Measurements from ENCODE around the gene SLC1A7.

The SLC1A7 gene

GRCh38 chr1:53133261-53134041 lies 9.0 kb downstream of the SLC1A7 start:
- DNase-seq, result no peak

- DNase-seq, result no peak
Observed at GRCh38 chr1:53132176-53132575, 10.3 kb downstream of the SLC1A7 start.

- no peak for DNase-seq
Observed at GRCh38 chr1:53131590-53131938, 10.9 kb downstream of the SLC1A7 start.

- no peak for DNase-seq
Observed at GRCh38 chr1:53130878-53131589, 11.4 kb downstream of the SLC1A7 start.

DNA sequence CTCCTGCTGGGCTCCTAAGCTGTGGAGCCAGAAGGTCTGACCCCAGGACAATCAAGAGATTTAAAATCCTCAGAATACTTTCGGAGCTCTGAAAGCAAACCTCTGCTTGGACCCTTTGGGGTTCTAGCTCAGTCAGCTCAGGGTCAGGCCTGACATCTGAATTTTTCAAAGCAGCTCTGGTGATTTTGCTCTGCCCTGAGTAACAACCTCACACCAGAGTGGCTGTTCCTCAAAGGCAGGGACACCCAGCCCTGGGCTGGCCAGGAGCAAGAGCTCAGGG lies 11.9 kb downstream of the SLC1A7 start:
- no peak for DNase-seq

- no peak for DNase-seq
Observed at GRCh38 chr1:53129891-53130597, 12.4 kb downstream of the SLC1A7 start.

GRCh38 chr1:53128401-53128800 lies 14.0 kb downstream of the SLC1A7 start:
- DNase-seq, result no peak

- no peak for DNase-seq
Observed at GRCh38 chr1:53127546-53127945, 14.9 kb downstream of the SLC1A7 start.

DNA sequence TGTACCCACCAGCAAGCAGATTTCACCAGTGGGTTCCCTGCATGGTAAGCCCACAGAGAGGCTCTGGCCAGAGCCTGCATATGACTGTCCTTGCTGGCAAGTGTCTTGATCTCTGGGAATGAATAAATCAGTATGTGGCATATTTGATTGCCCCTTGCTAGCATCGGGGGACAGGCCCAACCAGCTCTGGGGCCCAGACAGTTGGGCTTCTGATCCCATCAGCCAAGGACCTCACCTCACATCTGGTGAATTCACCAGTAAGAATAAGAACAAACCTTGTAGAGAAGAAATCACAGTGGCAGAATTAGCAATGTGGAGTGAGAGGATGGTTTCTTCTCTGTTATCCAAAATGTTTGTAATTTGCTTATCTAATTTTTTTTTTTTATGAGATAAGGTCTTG lies 15.9 kb downstream of the SLC1A7 start:
- DNase-seq, result no peak

GRCh38 chr1:53125623-53126360 lies 16.6 kb downstream of the SLC1A7 start:
- DNase-seq, result no peak

- DNase-seq, result no peak
Observed at GRCh38 chr1:53125122-53125521, 17.3 kb downstream of the SLC1A7 start.

- no peak for DNase-seq
Observed at GRCh38 chr1:53123453-53124140, 18.8 kb downstream of the SLC1A7 start.

- no peak for DNase-seq
Observed at GRCh38 chr1:53122961-53123413, 19.5 kb downstream of the SLC1A7 start.

- DNase-seq, result no peak
Observed at GRCh38 chr1:53122201-53122885, 20.1 kb downstream of the SLC1A7 start.

DNA sequence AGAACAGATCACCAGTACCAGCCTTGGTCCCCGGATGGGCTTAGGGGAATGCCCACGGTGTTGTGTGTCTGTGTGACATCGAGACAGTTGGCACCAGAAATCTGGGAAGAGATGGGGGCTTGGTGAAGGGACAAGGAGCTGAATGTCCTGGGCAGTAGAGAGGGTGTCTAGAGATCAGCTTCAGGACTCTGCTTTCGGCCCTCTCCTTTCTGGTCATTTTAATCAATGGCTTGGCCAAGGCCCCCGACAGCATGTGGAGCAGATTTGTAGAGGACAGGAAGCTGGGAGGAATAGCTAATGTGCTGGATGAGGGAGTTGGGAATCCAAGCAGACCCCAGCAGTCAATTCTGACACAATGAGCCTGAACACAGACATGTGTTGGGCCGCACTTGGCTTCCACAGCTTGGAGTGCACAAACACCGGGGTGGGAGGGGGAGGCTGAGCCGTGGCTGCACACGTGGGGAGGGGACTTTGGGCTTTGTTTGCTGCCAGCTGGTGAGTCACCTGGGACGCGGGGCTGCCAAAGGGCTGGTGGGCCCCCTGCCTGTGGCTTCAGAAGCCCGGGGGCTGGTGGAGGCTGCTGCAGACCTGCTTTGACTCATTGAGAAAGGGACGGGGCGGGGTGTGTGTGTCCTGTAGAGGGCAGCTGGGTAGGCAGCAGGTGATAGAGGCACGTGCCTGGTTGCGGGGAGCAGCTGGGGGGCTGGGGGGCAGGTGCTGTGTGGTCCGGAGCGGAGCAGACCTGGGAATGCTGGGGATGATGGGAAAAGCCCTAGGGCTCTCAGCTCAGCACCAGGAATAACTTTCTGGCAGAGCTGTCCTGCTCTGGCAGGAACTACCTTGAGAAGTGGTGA lies 20.9 kb downstream of the SLC1A7 start:
- no peak for DNase-seq

DNA sequence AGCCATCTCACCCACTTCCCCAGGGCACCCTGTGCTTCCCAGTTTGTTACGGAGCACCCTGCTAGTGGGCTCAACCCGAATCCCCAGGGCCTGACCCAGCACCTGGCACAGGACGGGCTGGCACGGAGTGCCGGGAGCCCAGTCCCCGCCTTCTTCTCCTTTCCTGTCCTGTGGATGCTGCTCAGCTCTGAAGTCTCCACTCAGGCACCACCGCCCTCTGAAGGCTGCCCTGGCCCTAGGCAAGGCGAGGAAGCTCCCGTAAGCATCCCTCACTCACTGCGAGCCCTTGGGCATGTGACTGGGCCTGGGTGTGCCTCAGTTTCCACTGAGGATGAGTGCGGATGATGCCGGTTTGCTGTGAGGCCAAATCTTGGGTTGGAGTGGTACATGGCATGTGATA lies 21.8 kb downstream of the SLC1A7 start:
- DNase-seq, result no peak

DNA sequence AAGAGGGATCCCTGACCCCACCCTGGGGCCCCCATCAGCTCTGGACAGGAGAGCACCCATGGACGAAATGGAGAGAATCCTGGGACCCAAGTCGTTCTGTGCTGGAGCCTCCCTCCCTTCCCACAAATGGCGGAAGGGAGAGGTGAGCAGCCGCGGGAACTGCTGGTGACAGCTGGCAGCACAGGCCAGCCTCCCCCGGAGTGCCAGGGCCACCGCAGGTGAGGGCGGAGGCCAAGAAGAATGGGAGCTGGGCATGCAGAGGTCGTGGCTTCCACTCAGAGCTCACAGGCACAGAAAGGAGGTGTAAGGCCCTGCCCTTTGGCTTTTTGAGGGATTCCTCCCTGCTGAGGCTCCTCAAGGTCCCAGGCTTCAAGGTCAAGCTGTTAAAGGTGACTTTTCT lies 24.6 kb downstream of the SLC1A7 start:
- no peak for DNase-seq

- DNase-seq, result no peak
Observed at GRCh38 chr1:53116933-53117600, 25.4 kb downstream of the SLC1A7 start.

DNA sequence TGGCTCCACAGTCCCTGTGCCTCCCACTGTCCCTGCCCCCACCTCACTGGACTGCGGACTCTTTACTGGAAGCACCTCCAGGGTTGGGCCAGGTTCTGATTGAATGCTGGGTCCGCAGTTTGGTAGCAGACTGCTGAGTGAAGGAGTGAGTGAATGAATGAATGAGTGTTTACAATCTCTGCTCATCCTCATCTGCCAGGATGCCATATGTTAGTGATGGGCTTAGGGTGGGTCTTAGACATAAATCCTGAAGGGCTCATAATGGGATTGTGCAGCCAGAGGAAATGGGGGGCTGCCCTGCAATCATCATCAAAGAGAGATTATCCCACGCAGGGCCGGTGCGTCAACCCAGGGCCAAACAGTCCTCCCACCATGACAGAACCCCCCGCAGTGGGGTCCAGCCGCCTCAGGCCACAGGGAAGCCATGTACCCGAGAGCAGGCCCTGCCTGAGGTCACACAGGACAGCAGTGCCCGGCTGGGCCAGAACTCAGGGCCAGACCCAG lies 26.1 kb downstream of the SLC1A7 start:
- no peak for DNase-seq
